Epithelial cell of proximal tubule (primary cell): ENCODE results near the gene ETHE1. TPM values are rescaled to one million over a fixed set of nuclear protein-coding genes. Genes with fewer than 3 reads are reported as not detected.

Experiments used
- DNase-seq: peaks from one replicate; pipeline ENCODE4 v3.0.0-alpha.2; 2011; ENCODE audit warnings: low read depth
- H3K4me3 ChIP-seq: 2 replicates; pipeline ENCODE4 v1.5.1; 2011; ENCODE audit warnings: low read depth, mild to moderate bottlenecking, low read length
- total RNA-seq: library from RNA; depleted of rRNA; stranded (reverse); fragments of >200 nt; gene quantifications from 2 replicates; pipeline ENCODE4 v1.2.3, GENCODE V29; 2015
- TF ChIP-seq, protein P1 (sequence below): conservative IDR thresholded peaks from 2 replicates; pipeline ENCODE4 v1.5.1; 2012; ENCODE audit warnings: low read depth, mild to moderate bottlenecking, low read length

The ETHE1 gene
- total RNA-seq, 1 donor from 2014 or later = 55.9 TPM

- DNase-seq = no peak
- TF ChIP-seq, protein P1, sequence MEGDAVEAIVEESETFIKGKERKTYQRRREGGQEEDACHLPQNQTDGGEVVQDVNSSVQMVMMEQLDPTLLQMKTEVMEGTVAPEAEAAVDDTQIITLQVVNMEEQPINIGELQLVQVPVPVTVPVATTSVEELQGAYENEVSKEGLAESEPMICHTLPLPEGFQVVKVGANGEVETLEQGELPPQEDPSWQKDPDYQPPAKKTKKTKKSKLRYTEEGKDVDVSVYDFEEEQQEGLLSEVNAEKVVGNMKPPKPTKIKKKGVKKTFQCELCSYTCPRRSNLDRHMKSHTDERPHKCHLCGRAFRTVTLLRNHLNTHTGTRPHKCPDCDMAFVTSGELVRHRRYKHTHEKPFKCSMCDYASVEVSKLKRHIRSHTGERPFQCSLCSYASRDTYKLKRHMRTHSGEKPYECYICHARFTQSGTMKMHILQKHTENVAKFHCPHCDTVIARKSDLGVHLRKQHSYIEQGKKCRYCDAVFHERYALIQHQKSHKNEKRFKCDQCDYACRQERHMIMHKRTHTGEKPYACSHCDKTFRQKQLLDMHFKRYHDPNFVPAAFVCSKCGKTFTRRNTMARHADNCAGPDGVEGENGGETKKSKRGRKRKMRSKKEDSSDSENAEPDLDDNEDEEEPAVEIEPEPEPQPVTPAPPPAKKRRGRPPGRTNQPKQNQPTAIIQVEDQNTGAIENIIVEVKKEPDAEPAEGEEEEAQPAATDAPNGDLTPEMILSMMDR = no peak
- peak overlapping the region; percentile 82 for H3K4me3 ChIP-seq
Measured at GRCh38 chr19:43462785-43463380, 64.1 kb downstream of the ETHE1 start.

DNA sequence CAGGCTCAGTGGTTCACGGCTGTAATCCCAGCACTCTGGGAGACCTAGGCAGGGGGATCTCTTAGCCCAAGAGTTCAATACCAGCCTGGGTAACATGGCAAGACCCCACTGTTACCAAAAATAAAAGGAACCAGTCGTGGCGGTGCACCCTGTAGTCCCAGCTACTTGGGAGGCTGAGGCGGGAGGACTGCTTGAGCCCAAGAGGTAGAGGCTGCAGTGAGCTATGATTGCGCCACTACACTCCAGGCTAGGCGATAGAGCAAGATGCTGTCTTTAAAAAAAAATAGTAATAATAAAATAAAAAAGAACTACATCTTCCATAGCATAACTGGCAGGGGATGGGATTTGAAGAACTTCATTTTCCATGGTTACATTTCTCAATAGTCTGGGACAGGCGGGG is 64.6 kb downstream of the ETHE1 start:
- H3K4me3 ChIP-seq = no peak overlapping the region
- DNase-seq = no peak

GRCh38 chr19:43461303-43461702 is 65.7 kb downstream of the ETHE1 start:
- H3K4me3 ChIP-seq = no peak overlapping the region
- DNase-seq = no peak
- TF ChIP-seq, protein P1 = no peak

More for the DNA sequence above, 64.6 kb downstream of the ETHE1 start:
- TF ChIP-seq, protein P1 = no peak

DNA sequence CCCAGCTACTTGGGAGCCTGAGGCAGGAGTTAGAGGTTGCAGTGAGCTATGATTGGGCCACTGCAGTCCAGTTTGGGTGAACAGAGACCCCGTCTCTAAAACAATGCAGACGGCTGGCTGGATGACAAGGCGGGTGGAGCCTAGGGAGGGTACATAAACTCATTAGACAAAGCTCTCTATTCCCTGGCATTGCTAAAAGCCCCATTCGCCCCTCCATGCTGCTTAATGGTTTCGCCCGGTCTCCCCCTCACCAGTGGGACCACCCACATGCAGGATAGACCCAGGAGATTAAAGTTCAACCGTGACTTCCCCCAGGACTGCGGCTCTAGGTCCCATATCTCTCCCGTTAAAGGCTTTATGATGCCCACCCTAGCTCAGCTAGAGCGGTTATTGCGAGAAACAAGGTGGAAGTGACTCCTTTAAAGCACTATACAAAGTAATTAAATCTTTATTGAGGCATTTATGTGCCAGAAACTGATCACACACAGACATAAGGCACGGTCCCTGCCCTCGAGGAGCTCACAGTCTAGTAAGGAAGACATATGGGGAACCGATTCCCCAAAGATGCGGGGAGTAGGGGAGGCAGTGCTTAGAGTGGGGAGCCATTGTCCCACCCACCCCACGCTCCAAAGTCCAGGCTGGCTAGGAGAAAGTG is 66.5 kb downstream of the ETHE1 start:
- TF ChIP-seq, protein P1 = no peak
- no peak for DNase-seq

DNA sequence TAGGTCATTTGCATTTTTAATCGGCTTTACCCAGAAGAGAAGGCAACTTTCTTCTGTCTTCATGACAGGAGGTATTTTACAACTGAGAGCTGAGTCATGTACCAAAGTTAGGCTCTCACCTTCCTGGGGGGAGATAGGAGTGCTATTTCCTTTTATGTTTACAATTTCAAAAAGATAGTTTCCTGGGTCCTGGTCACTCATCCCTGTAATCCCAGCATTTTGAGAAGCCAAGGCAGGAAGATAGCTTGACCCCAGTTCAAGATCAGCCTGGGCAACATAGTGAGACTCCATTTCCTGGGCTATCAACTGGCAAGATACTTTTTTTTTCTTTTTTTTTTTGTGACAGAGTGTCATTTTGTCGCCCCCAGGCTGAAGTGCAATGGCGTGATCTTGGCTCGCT is 69.2 kb downstream of the ETHE1 start:
- DNase-seq = no peak
- H3K4me3 ChIP-seq = no peak overlapping the region

More for the DNA sequence above, 66.5 kb downstream of the ETHE1 start:
- H3K4me3 ChIP-seq = no peak overlapping the region

More for the DNA sequence above, 69.2 kb downstream of the ETHE1 start:
- TF ChIP-seq, protein P1 = no peak

Other genes with a start within 250 kb of the ETHE1 start
- gene CD177, start 173.5 kb downstream of the ETHE1 start, total RNA-seq = 0.22 and 0.52 TPM in 2 replicates
- gene TEX101, start 112.3 kb downstream of the ETHE1 start, total RNA-seq = not detected in 2 replicates
- gene LYPD3, start 61.6 kb downstream of the ETHE1 start, total RNA-seq = 0.98 and 1.6 TPM in 2 replicates
- 6.0 and 15.8 TPM in 2 replicates for gene PHLDB3, start 22.5 kb downstream of the ETHE1 start, total RNA-seq
- gene ZNF575, start 6.0 kb upstream of the ETHE1 start, total RNA-seq = not detected in 2 replicates
- 31.4 and 42.9 TPM in 2 replicates for gene XRCC1, start 48.3 kb upstream of the ETHE1 start, total RNA-seq
- gene PINLYP, start 48.6 kb upstream of the ETHE1 start, total RNA-seq = 0.43 and 2.3 TPM in 2 replicates
- gene IRGQ, start 68.9 kb upstream of the ETHE1 start, total RNA-seq = 20.8 and 21.3 TPM in 2 replicates
- gene ZNF576, start 69.4 kb upstream of the ETHE1 start, total RNA-seq = 6.9 and 10.9 TPM in 2 replicates
- gene SRRM5, start 84.9 kb upstream of the ETHE1 start, total RNA-seq = 0.12 TPM in 1 of 2 replicates, not detected in the other
- 36.7 and 60.7 TPM in 2 replicates for gene ZNF428, start 92.4 kb upstream of the ETHE1 start, total RNA-seq
- gene CADM4, start 112.6 kb upstream of the ETHE1 start, total RNA-seq = 7.7 and 16.4 TPM in 2 replicates
- gene PLAUR, start 143.0 kb upstream of the ETHE1 start, total RNA-seq = 150 and 335 TPM in 2 replicates
- gene IRGC, start 188.9 kb upstream of the ETHE1 start, total RNA-seq = not detected in 2 replicates
- 15.8 and 29.9 TPM in 2 replicates for gene SMG9, start 227.8 kb upstream of the ETHE1 start, total RNA-seq